GM12865 (cell line): ENCODE data around the gene SOCS4.
"Not testable (repeated sequence)": the region's sequence is repeated elsewhere in the genome, so short reads cannot be mapped to it uniquely, and the experiment has no call there.

ENCODE experiments used
- DNase-seq: peaks from one replicate; pipeline ENCODE4 v3.0.0; 2010; ENCODE audit warnings: low read depth
- H3K4me3 ChIP-seq: 2 replicates; pipeline ENCODE4 v1.5.1; 2011; ENCODE audit warnings: mild to moderate bottlenecking, low read depth, low read length, control low read depth
- TF ChIP-seq, protein P1 (sequence below): IDR thresholded peaks from 2 replicates; pipeline ENCODE4 v1.5.1; 2011; ENCODE audit warnings: low read length, control low read depth, low read depth, inconsistent platforms; ENCODE audit not compliant: insufficient read depth; ENCODE audit errors: missing control alignments

SOCS4 gene

DNA sequence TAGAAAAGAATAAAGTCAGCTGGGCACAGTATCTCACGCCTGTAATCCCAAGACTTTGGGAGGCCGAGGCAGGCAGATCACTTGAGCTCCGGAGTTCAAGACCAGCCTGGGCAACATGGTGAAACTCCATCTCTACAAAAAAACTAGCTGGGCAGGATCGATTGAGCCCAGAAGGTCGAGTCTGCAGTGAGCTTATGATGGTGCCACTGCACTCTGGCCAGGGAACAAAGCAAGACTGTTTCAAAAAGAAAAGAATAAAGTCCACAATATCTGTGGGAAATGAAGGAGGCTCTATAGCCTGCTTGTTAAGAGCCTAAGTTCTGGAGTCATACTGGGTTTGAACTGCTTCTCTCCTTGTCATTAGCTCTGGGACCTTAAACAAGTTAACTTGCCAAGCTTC, 32.3 kb downstream of the SOCS4 start:
- TF ChIP-seq, protein P1, sequence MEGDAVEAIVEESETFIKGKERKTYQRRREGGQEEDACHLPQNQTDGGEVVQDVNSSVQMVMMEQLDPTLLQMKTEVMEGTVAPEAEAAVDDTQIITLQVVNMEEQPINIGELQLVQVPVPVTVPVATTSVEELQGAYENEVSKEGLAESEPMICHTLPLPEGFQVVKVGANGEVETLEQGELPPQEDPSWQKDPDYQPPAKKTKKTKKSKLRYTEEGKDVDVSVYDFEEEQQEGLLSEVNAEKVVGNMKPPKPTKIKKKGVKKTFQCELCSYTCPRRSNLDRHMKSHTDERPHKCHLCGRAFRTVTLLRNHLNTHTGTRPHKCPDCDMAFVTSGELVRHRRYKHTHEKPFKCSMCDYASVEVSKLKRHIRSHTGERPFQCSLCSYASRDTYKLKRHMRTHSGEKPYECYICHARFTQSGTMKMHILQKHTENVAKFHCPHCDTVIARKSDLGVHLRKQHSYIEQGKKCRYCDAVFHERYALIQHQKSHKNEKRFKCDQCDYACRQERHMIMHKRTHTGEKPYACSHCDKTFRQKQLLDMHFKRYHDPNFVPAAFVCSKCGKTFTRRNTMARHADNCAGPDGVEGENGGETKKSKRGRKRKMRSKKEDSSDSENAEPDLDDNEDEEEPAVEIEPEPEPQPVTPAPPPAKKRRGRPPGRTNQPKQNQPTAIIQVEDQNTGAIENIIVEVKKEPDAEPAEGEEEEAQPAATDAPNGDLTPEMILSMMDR: no peak
- DNase-seq: no peak
- no peak overlapping the region for H3K4me3 ChIP-seq

DNA sequence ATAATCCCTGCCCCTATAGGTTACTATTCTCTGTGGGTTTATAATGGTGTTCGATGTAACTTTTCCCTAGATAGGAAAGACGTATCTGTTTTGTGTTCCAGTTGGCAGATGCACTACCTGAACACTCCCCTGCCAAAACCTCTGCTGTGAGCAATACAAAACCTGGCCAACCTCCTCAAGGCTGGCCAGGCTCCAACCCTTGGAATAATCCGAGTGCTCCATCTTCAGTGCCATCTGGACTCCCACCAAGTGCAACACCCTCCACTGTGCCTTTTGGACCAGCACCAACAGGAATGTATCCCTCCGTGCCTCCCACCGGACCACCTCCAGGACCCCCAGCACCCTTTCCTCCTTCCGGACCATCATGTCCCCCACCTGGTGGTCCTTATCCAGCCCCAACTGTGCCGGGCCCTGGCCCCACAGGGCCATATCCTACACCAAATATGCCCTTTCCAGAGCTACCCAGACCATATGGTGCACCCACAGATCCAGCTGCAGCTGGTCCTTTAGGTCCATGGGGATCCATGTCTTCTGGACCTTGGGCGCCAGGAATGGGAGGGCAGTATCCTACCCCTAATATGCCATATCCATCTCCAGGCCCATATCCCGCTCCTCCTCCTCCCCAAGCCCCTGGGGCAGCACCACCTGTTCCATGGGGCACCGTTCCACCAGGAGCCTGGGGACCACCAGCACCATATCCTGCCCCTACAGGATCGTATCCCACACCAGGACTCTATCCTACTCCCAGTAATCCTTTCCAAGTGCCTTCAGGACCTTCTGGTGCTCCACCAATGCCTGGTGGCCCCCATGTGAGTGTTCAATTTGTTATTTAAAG, 35.7 kb downstream of the SOCS4 start:
- no peak for DNase-seq
- TF ChIP-seq, protein P1: no peak
- no peak overlapping the region for H3K4me3 ChIP-seq

DNA sequence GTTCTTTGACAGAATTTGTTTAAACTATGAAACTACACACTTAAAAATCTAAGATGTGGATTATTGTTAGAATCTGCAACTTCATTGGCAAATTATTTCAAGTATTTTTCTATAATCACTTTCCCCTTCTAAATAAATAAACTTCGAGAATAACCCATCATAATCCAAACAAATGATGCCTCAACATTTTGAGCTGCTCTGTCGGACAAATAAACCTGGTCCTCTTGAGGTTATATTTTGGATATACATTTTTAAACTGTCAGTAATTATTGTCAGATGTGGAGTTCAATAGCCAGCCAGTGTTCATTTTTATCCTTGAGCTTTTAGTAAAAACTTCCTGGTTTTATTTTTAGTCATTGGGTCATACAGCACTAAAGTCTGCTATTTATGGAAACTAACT, 37.9 kb downstream of the SOCS4 start:
- not testable (repeated sequence) for H3K4me3 ChIP-seq

DNA sequence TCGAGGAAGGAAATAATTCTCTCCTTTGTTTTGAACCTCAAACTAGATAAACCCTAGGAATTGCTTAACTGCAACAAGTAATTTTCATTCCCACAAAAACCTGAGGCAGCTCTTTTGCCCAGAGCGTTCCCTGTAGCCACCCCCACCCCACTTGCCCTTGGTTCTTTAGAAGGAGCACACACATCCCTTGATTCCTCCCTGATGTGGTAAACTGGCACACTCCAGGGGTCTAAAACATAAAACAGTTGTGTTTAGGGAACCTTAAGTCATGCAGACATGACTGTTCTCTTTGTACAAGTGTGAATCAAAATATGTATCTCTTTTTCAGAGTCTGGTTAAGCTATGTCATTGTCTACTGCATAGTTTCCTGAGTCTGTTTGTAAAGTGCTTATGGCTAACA, 38.4 kb downstream of the SOCS4 start:
- TF ChIP-seq, protein P1: no peak

More for the DNA sequence above, 37.9 kb downstream of the SOCS4 start:
- DNase-seq: not testable (repeated sequence)

DNA sequence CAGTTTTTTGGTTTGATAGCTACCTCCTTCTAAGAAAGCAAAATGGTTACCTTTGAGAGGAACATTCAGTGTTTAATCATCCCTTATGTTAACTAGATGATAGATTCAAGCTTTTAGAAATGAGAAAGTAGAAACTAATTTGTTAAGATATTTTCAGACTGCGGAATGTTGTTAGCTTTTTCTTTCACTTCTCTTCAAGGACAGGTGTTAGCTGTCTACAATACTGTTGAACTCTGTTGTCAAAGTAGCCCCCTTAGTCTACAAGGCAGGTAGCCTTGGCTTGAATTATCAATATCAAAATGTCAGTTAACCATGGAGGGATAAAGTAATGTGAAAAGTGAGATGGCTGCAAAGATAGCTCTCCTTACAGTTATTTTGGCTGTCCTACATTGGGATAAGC, 39.2 kb downstream of the SOCS4 start:
- DNase-seq: no peak
- no peak overlapping the region for H3K4me3 ChIP-seq
- TF ChIP-seq, protein P1: no peak

More for the DNA sequence above, 38.4 kb downstream of the SOCS4 start:
- no peak for DNase-seq
- H3K4me3 ChIP-seq: no peak overlapping the region

DNA sequence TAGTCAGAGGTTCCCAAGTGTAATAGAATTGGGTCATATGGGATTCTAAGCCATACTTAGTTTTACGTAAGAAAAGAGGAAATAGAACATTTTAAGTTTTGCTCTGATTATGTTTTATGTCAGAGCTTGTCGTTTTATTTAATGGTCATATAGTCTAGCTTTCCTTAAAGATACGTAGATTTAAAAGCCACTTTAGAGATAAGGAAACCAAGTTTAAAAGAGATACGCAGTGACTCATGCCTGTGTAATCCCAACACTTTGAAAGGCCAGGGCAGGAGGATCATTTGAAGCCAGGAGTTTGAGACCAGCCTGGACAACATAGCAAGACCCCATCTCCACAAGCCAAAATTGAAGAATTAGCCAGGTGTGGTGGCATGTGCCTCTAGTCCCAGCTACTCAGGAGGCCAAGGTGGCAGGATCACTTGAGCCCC, 44.0 kb downstream of the SOCS4 start:
- H3K4me3 ChIP-seq: no peak overlapping the region
- TF ChIP-seq, protein P1: no peak
- no peak for DNase-seq

DNA sequence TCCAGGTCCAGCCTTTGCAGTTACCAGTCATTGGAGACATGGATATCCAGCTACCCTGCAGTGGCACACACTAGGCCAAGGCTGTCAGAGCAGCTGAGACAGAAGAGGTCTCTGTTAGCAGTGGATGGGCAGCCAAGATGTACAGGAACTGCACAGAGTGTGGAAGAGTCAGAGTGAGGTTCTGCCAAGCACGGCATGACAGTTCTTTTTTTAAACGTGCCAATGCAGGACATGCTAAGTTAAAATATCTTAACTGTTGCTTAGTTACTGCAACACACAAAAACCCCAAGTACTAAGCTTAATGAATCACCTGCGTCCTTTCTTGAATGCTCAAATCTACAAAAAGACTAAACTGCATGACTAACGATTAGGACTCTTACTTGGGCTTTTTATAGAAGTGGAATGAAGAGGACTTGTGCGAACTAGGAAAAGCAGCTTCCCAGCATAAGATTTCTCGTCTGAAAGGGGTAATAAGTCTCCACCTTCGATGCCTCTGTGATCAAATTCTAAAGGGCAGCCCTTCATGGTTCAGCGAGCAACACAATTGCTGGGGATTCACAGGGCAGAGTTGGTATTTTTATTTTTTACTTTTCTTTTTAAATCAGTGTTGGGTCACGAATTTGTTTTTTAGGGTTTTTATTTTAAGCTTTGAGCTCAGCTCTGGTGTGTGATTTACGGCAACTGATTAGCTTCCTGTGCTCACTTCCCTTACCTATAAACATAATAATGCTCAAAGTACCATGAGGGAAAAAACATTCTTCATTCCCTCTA, 45.0 kb downstream of the SOCS4 start:
- peak overlapping the region; percentile 46 for H3K4me3 ChIP-seq
- DNase-seq: peak; percentile 77
- TF ChIP-seq, protein P1: no peak
